T47D (cell line): Measurements from ENCODE around the gene ELK4.
"Not testable (repeated sequence)": the region's sequence is repeated elsewhere in the genome, so short reads cannot be mapped to it uniquely, and the experiment has no call there.

Experiments
- DNase-seq, 2 experiments: peaks; one replicate each; pipeline versions ENCODE4 v3.0.0 to v3.0.0-alpha.2; 2011 to 2012; ENCODE audit warnings: low read depth in 1 of 2, low spot score in 1 of 2
- JUND ChIP-seq: IDR thresholded peaks from 2 replicates; pipeline ENCODE4 v1.6.1; 2012; ENCODE audit warnings: low read depth
- in situ Hi-C: cut with HindIII; loops from 2 replicates; pipeline ENCODE4 v1.10.0; 2016; ENCODE audit warnings: low sequenced_read_pairs, low pct_unique_long_range_greater_than_20kb

The ELK4 gene

DNA sequence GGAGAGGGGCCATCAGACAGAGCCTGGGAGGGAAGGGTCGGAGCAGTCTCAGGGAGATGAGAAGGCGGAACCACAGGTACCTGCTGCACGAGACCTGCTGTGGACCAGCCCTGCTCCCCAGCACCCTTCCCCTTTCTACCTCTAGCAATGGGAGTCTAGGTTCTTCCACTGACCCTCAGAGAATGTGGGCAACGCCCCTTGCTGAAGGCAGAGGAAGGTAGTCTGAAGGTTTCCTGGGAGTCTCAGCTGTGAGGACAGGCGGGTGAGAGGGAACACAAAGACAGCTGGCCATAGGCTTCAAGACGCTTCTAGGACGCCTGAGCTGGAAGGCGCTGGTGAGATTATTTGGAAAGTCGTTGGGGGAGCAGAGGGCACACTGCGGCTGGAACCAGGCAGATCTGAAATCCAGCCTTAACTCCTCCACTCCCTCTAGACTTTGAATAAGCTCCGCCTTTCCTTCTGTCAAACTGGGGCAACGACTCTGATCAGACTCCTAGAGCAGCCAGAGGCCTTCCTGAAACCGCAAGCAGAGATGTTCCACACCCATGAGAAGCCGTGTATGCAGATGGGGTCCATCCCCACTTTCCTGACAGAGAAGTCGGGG, 30.4 kb upstream of the ELK4 start:
- DNase-seq: no peak
- in situ Hi-C loops: no loop called here
- no peak for TF ChIP-seq JUND

DNA sequence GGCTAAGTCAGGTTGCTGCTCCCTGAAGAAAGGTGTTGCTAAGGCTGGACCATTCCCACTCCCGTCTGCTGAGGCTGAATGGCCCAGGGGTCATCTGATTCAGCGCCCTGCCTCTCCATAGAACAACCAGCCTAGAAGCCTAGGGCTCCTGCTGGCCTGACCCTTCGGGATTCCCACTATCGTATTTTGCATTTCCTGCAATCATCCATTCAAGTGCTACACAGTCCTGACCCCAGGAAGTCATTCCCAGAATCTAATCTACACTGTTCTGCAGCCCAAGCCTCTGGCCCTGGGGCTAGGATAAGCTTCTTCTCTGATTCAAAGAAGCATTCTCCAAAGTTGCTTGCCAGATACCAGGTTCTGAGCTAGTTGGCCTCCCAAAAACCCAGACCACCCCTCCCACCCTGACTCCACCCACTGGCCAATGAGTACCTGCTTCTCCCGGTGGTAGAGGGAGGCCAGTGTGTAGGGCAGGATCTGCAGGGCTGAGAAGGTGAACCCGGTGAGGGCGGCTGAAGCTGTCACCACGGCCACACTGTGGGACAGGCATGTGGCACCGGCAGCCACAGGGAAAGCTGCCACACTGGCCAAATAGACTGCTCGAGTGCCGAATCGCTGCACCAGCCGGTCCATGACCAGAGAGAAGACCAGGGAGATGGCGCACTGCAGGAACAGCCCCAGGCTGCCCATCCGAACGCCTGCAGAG, 29.8 kb upstream of the ELK4 start:
- TF ChIP-seq JUND: no peak
- DNase-seq: no peak
- in situ Hi-C loops: no loop called here

DNA sequence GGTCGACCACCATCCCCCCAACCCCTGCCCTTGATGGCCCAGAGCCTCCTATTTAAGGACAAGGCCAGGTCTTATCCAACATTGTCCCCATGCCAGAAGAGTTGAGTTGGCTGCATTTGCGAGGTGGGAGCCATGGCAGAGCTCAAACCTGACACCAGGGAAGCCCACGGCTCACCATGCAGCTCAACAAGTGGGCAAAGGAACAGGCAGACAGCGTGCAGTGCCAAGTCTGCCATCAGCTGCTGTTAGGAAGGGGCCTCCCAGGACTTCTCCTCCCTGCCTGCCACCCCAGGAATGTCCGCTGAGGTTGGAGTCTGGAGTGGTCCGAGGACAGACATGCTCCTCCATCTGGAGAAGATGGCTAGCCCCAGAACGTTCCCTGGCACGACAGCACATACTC, 28.6 kb upstream of the ELK4 start:
- DNase-seq: no peak
- no peak for TF ChIP-seq JUND
- in situ Hi-C loops: no loop called here

DNA sequence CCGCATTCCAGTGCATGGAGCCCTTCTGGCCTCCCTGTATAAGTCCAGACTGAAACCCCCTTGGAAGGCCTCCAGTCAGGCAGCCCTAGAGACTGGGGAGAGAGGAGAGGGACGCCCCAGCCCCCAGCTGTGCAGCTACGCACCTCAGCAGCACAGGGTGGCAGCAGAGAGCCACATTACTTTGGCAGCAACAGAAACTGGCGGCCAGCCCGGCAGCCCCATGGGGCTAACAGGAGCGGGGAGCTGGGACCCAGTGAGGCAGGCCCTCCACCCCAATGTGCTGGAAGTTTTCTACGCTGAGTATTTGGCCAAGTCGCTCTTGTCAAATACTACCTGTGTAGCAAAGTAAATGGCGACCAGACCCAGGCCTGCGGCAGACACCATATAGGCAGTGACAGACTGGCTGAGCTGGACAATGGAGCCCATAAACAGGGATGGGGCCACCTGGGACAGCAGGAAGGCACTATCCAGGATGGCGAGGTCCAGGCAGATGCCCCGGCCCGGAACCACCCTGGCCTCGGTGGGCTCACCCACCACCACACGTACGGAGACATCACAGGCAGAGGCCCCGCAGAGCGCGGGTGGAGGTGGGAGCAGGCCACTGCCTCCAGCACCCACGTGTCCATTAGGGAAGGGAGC, 27.3 kb upstream of the ELK4 start:
- no peak for TF ChIP-seq JUND
- in situ Hi-C loops: no loop called here
- DNase-seq: peak; percentile 81 to 92

DNA sequence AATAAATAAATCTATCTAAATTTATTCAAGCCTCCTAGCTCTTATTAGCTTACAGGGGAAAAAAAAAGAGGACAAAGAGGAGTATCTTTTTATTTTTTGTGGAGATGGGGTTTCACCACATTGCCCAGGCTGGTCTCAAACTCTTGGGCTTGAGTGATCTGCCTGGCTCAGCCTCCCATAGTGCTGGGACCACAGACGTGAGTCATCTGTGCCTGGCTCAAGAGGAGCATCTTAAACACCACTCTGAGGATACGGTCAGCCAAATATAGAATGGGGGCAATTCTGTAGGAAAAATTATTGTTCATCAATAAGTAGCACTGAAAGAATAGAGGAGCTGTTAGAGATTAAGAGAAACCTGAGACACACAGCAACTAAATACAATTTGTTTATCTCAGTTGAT, 24.4 kb upstream of the ELK4 start:
- no peak for TF ChIP-seq JUND
- DNase-seq: no peak
- in situ Hi-C loops: no loop called here

DNA sequence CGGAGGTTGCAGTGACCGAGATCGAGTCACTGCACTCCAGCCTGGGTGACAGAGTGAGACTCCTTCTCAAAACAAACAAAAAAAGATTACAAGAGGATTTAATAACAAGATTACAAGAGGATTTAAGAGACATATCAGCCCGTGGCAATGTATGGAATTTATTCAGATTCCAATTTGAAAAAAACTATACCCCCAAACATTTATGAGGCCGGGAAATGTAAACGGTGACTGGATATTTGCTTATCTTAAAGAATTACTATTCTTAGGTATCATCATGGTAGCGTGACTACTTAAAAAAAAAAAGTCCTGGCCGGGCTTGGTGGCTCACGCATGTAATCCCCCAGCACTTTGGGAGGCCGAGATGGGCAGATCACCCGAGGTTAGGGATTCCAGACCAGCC, 21.2 kb upstream of the ELK4 start:
- in situ Hi-C loops: no loop called here
- no peak for TF ChIP-seq JUND
- no peak for DNase-seq

DNA sequence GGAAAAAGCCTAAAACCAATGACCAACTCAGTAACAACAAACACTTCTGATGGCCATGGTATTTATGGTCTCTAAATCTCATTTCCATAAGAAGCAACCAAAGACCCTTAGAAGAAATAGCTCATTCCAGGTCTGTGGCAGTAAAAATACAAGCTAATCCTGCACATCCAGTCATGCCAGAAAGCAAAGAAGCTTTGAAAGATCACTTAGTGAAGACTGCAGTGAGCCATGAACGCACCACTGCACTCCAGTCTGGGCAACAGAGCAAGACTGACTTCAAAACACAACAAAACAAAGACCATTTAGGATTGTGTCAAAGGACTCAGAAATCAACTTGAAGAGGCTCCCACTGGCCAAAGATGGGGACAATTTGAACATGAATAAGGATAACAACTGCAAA, 18.4 kb upstream of the ELK4 start:
- in situ Hi-C loops: no loop called here
- no peak for DNase-seq
- no peak for TF ChIP-seq JUND

DNA sequence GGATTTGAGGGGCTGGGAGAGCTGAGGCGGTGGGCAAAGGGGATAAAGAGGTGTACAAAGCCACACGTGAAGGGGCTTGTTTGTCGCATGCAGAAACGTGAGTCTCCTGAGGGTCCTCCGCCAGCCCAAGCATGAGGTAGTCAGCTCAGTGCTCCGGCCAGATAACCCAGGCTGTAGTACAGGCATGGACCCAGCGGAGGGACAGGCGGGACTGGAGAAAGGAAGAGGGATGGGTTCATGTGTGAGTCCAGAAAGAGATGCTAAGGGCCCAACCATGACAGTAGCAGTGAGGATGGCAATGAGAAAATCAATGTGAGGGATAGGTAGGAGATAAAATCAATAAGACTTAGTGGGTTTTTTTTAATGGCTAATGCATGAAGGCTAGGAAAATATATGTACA, 13.7 kb upstream of the ELK4 start:
- DNase-seq: no peak
- no peak for TF ChIP-seq JUND
- in situ Hi-C loops: no loop called here

DNA sequence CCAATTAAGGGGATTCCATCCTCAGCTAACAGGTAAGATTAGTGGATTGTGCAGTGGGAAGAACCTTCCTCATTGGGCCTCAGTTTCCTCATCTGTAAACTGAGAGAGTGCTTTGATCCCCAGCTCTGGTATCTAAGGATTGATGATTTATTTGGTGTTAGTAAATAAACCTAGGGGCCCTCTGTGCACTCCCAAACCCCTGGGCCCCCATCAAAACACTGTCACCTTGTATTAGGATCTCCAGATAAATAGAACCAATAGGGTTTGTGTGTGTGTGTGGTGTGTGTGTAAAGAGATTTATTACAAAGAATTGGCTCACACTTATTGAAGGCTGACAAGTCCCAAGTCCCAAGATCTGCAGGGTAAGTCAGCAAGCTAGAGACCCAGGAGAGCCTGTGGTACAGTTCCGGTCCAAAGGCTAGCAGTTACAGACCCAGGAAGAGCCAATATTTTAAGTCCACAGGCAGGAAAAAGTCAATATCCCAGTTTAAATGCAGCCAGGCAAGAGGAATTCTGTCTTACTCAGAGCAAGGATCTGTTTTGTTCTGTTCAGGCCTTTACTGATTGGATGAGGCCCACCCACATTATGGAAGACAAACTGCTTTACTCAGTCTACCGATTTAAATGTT, 11.0 kb upstream of the ELK4 start:
- DNase-seq: no peak
- in situ Hi-C loops: no loop called here
- no peak for TF ChIP-seq JUND

DNA sequence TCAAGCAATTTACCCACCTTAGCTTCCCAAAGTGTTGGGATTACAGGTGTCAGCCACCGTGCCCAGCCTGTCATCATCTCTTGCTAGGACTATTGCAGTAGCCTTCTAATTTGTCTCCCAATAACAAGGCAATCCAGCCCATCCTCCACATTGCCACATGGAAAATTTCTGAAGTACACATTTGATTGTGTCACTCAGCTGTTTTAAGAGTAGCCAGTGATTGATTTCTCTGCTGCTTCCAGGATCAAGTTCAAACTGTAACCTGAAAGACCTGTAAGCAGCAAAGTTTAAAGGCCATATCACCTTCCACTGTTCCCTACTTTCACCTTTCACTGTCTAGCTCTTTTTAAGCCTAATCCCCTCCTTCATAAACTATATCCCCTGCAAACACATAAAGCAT, 7.8 kb upstream of the ELK4 start:
- no peak for TF ChIP-seq JUND
- no peak for DNase-seq
- in situ Hi-C loops: no loop called here

DNA sequence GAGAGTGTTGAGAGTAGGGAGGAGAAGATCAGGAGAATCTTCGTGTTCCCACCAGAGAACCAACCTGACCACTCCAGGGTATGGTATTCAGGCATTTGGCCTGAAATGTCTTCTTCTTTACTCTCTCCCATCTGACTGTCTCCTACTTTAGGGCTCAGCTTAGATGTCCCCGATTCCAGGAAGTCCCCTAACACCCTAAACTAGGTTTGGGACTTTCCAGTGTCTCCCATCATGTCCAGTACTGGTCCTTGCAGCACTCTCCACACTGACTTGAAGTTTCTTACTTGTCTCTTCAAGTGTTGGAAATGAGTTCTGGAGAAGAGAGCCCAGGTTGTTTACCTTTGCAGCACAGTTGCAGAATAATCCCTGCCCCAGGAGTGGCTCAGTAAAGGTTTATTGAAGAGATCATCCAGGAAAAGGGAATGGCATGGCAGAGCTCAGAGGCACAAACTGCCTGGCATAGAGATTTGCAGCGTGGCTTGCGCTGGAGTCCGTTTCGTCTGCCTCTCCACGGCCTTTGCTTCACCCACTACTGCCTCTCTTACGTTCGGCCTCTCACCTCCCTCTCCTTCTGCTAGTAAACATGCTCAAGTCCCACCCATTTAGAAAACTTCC, 6.2 kb upstream of the ELK4 start:
- no peak for TF ChIP-seq JUND
- DNase-seq: no peak
- in situ Hi-C loops: no loop called here

DNA sequence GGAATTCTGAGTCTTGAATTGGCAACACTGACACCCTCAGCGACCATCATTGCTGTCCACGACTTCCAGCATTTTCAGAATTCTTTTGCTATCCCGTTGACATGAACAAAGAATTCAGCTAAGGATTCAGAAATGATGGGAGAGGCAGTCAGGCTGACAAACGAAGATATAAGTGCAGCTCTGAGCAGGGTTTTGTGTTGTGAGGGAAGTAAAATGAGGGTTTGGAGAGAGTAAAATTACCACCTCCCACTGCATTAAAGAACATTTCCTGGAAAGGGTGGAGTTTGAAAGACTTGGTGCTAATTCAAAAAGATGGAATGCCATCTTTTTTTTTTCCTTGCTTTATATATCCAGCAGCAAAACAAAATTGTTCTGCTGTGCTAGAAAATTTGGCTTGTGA, 4.9 kb upstream of the ELK4 start:
- no peak for TF ChIP-seq JUND
- in situ Hi-C loops: no loop called here
- no peak for DNase-seq

DNA sequence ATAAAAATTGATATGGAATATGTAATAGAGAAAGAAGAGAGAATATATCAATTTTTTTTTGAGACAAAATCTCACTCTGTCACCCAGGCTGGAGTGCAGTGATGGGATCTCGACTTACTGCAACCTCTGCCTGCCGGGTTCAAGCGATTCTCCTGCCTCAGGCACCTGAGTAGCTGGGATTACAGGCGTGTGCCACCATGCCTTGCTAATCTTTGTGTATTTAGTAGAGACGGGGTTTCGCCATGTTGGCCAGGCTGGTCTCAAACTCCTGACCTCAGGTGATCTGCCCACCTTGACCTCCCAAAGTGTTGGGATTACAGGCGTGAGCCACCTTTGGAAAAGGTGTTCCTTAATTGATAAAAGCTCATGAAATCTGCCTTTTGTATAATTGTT, 4.3 kb upstream of the ELK4 start:
- in situ Hi-C loops, DNase-seq: not testable (repeated sequence)
